Duodenal mucosa (tissue), 2 donors: ENCODE results near the gene MEI4.

Experiments used
- H3K27ac ChIP-seq: one replicate; pipeline ENCODE4 v1.7.0; 2013; ENCODE audit warnings: low read depth, low read length
- H3K27me3 ChIP-seq, 2 donors: one replicate each; pipeline ENCODE4 v1.7.0; 2013; ENCODE audit warnings: low read length in 2 of 2, control low read depth in 1 of 2; ENCODE audit not compliant: insufficient read depth in 2 of 2, control insufficient read depth in 1 of 2
- H3K36me3 ChIP-seq, 2 donors: one replicate each; pipeline ENCODE4 v1.7.0; 2013; ENCODE audit warnings: low read length in 2 of 2, control low read depth in 1 of 2; ENCODE audit not compliant: insufficient read depth in 2 of 2, control insufficient read depth in 1 of 2
- H3K4me1 ChIP-seq, 2 donors: one replicate each; pipeline ENCODE4 v1.7.0; 2013; ENCODE audit warnings: low read length in 2 of 2, control low read depth in 1 of 2; ENCODE audit not compliant: insufficient read depth in 2 of 2, control insufficient read depth in 1 of 2
- H3K4me3 ChIP-seq, 2 donors: one replicate each; pipeline ENCODE4 v1.7.0; 2013; ENCODE audit warnings: low read length in 2 of 2, low read depth in 1 of 2
- H3K9ac ChIP-seq, 2 donors: one replicate each; pipeline ENCODE4 v1.7.0; 2013; ENCODE audit warnings: low read length in 2 of 2, low read depth in 1 of 2
- H3K9me3 ChIP-seq, 2 donors: one replicate each; pipeline ENCODE4 v1.7.0; 2013; ENCODE audit warnings: low read length in 2 of 2, control low read depth in 1 of 2; ENCODE audit not compliant: control insufficient read depth in 1 of 2

MEI4 gene

GRCh38 chr6:77652739-77653138 is at the start of gene MEI4:
Gene MEI4, plus strand, starts transcription at chr6:77653039. Its CDS starts 37,633 bp downstream, at chr6:77690672.
- H3K27ac ChIP-seq: no peak within 1 kb of the TSS
- no peaks in the 10 kb centered on the region for H3K27me3 ChIP-seq
- no peaks in the 10 kb centered on the region for H3K9me3 ChIP-seq
- H3K4me1 ChIP-seq: no peaks in the 10 kb centered on the region
- no peak within 1 kb of the TSS for H3K9ac ChIP-seq
- H3K36me3 ChIP-seq: no peaks in the 10 kb centered on the region
- no peak within 1 kb of the TSS for H3K4me3 ChIP-seq

GRCh38 chr6:77604476-77604875 is 48.4 kb upstream of the MEI4 start:
- Histone ChIP-seq H3K4me1 (no peaks in the 10 kb centered on the region), H3K27ac (no peak overlapping the region), H3K9ac (no peak overlapping the region), H3K27me3 (no peaks in the 10 kb centered on the region), H3K36me3 (no peaks in the 10 kb centered on the region), H3K9me3 (peaks cover 0 to 3% of the 10 kb centered on the region in 2 donors), H3K4me3 (no peak overlapping the region)

DNA sequence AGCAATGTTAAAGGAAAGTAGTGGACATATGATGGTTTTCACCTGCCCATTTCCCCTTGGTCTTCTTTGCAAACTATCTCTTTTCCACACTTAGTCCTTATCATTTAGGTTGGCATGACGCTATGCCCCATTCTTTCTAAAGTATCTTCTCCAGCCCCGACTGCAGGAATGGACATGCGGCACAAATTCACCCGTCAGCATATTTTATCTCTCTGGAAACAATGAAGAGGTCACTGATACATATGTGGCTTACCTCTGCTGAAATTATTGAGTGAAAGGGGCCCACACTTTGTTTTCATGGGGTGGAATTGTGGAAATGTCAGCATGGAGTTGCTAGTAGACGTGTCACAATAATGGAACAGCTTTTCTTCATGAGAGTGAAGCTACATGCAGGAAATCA is 45.8 kb upstream of the MEI4 start:
- Histone ChIP-seq H3K27ac (no peak overlapping the region), H3K9me3 (peaks cover 0 to 3% of the 10 kb centered on the region in 2 donors), H3K4me3 (no peak overlapping the region), H3K9ac (no peak overlapping the region), H3K36me3 (no peaks in the 10 kb centered on the region), H3K4me1 (no peaks in the 10 kb centered on the region), H3K27me3 (no peaks in the 10 kb centered on the region)

- no peaks in the 10 kb centered on the region for H3K36me3 ChIP-seq
Measured at GRCh38 chr6:77609106-77609505, 43.7 kb upstream of the MEI4 start.

GRCh38 chr6:77619114-77619513 is 33.7 kb upstream of the MEI4 start:
- Histone ChIP-seq H3K9ac (no peak overlapping the region), H3K27ac (no peak overlapping the region), H3K36me3 (no peaks in the 10 kb centered on the region), H3K4me3 (no peak overlapping the region), H3K27me3 (no peaks in the 10 kb centered on the region), H3K4me1 (no peaks in the 10 kb centered on the region), H3K9me3 (peaks cover 0 to 4% of the 10 kb centered on the region in 2 donors)

More at GRCh38 chr6:77609106-77609505, 43.7 kb upstream of the MEI4 start:
- H3K9ac ChIP-seq: no peak overlapping the region
- no peaks in the 10 kb centered on the region for H3K4me1 ChIP-seq
- no peak overlapping the region for H3K4me3 ChIP-seq
- H3K27me3 ChIP-seq: no peaks in the 10 kb centered on the region
- peaks cover 0 to 3% of the 10 kb centered on the region in 2 donors for H3K9me3 ChIP-seq
- H3K27ac ChIP-seq: no peak overlapping the region

GRCh38 chr6:77620278-77620882 is 32.5 kb upstream of the MEI4 start:
- Histone ChIP-seq H3K27me3 (no peaks in the 10 kb centered on the region), H3K9ac (no peak overlapping the region), H3K4me3 (no peak overlapping the region), H3K36me3 (no peaks in the 10 kb centered on the region), H3K4me1 (no peaks in the 10 kb centered on the region), H3K9me3 (peaks cover 0 to 4% of the 10 kb centered on the region in 2 donors), H3K27ac (no peak overlapping the region)

- no peak overlapping the region for H3K9ac ChIP-seq
- no peaks in the 10 kb centered on the region for H3K27me3 ChIP-seq
- no peak overlapping the region for H3K4me3 ChIP-seq
- no peaks in the 10 kb centered on the region for H3K4me1 ChIP-seq
- no peak overlapping the region for H3K27ac ChIP-seq
- no peaks in the 10 kb centered on the region for H3K9me3 ChIP-seq
- H3K36me3 ChIP-seq: no peaks in the 10 kb centered on the region
Measured at GRCh38 chr6:77624515-77624914, 28.3 kb upstream of the MEI4 start.

- Histone ChIP-seq H3K9ac (no peak overlapping the region), H3K27ac (no peak overlapping the region), H3K4me1 (no peaks in the 10 kb centered on the region), H3K27me3 (no peaks in the 10 kb centered on the region), H3K36me3 (no peaks in the 10 kb centered on the region), H3K4me3 (no peak overlapping the region), H3K9me3 (no peaks in the 10 kb centered on the region)
Measured at GRCh38 chr6:77626426-77626825, 26.4 kb upstream of the MEI4 start.

- H3K9me3 ChIP-seq: no peaks in the 10 kb centered on the region
- H3K27me3 ChIP-seq: no peaks in the 10 kb centered on the region
- H3K4me1 ChIP-seq: no peaks in the 10 kb centered on the region
- H3K4me3 ChIP-seq: no peak overlapping the region
- H3K9ac ChIP-seq: no peak overlapping the region
- H3K36me3 ChIP-seq: no peaks in the 10 kb centered on the region
- no peak overlapping the region for H3K27ac ChIP-seq
Measured at GRCh38 chr6:77630014-77630413, 22.8 kb upstream of the MEI4 start.

DNA sequence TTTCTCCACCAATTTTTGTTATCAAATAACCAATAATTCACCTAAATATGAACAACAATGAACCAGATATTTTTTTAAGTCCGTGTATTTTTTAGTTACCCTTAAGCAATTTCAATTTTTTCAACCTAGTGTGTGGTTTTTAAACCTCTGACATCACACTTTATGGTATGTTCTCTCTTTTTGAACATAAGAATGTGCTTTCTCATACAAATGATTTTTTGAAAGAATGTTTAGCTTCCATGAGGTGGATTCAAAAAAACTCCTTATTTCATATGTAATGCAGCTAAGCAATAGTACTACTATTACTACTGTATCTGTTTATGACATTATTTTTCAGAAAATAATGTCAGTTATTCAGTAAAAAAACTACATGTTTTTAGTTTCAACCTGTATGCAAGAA is 19.4 kb upstream of the MEI4 start:
- Histone ChIP-seq H3K9ac (no peak overlapping the region), H3K4me1 (no peaks in the 10 kb centered on the region), H3K27me3 (no peaks in the 10 kb centered on the region), H3K4me3 (no peak overlapping the region), H3K9me3 (no peaks in the 10 kb centered on the region), H3K27ac (no peak overlapping the region), H3K36me3 (no peaks in the 10 kb centered on the region)
